GM19351 (cell line): ENCODE results near the gene USP37.
"Not testable (repeated sequence)": the region's sequence is repeated elsewhere in the genome, so short reads cannot be mapped to it uniquely, and the experiment has no call there.

Experiments used
- ATAC-seq: cut with Tn5 transposase; IDR thresholded peaks from one replicate; pipeline ENCODE4 v1.9.1; 2021; ENCODE audit warnings: mild to moderate bottlenecking, moderate library complexity; ENCODE audit not compliant: unreplicated experiment

USP37 gene

DNA sequence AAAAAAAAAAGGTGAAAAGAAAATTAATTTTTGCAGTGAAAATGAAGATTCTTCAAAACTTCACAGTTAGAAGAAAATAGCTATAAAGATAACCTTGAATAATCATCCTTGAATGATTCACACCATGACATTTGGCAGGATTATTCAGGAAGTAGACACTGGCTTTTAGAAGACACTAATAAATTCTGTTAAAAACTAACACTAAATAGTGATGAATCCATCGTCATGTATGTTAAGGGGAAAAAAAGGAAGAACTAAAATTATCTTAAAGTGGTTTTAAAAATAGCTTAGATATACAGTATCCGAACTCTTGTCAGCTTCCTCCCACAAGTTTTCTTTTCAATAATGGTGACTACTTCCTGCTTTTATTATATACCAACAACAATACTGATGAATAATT is 10.2 kb downstream of the USP37 start:
- ATAC-seq: no peak

DNA sequence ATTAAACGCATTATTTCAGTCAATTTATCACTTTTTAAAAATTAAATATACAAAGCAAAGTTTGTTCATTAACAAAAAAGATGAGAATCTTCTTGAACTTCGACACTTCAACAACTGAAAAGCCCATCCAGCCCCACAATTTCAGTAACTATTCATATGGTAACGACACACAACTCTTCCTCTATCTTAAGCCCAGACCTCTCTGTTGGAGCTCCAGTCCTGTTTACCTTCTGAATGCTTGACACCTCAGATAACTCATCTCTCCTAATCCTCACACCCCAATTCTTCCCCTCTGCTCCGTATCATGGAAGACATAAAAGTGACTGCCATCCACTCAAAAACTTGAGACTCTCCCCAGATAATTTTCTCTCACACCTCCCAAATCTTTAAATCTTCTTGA is 12.6 kb downstream of the USP37 start:
- no peak for ATAC-seq

- not testable (repeated sequence) for ATAC-seq
Observed at GRCh38 chr2:218554225-218554624, 13.9 kb downstream of the USP37 start.

- ATAC-seq: no peak
Observed at GRCh38 chr2:218547978-218548377, 20.2 kb downstream of the USP37 start.

DNA sequence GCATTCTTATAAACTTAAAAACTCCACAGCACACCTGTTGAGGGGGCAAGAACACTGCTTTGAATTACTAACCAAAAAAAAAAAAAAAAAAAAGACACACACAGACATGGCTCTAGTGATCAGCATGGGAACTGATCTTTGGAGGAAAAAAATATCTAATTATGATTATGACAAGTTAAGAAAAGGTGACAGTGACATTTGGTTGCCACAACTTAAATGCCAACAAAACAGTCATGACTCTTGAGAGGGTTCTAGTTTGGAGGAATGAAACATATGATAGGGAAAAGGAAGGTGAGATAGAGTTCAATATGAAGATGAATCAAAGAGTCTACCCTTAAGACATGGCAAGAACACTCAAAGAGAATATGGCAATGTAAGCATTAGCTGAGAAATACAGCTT is 20.6 kb downstream of the USP37 start:
- no peak for ATAC-seq

DNA sequence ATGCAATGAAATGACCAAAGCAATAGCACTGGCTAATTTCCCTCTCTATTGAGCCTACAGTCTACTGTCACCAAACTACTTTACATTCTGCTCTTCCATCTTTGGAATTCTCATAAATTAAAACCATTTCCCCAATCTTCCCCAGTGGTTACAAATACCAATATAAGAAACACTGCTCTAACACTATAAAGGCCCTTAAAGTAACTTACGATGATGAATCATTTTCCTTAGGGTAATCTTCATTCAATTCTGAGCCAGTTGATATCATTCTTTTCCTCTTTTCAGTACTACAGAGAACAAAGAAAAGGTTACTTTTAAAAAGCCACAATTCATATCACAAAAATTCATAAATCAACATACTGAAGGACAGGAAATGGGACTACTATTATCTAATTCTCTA is 22.1 kb downstream of the USP37 start:
- no peak for ATAC-seq

DNA sequence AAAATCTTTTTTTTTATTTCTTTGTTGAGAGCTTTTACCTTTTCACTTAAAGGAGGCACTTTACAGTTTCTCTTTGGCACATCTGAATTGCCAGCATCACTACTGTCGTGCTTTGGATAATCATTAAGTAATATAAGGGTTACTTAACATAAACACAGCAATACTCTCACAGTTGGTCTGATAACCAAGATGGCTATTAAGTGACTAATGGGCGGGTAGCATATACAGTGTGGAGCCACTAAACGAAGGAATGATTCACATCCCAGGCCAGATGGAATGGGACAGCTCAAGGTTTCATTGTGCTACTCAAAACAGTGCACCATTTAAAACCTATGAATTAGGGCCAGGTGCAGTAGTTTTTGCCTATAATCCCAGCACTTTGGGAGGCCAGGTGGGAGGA is 28.1 kb downstream of the USP37 start:
- no peak for ATAC-seq

- ATAC-seq: no peak
Observed at GRCh38 chr2:218536804-218537494, 31.2 kb downstream of the USP37 start.

DNA sequence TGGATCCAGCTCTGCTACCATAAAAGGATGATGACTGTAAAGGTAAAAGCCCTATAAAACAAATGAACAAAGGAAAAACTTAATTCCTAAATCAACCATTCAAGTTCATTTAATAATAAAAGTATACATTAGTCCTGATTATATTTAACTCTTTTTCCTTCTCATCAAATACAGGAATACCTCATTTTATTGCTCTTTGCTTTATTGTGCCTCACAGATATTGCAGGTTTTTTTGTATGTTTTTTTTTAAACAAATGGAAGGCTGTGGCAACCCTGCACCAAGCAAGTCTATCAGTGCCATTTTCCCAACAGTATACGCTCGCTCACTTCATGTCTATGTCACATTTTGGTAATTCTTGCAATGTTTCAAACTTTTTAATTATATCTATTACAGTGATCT is 38.2 kb downstream of the USP37 start:
- no peak for ATAC-seq

GRCh38 chr2:218528409-218528808 is 39.7 kb downstream of the USP37 start:
- ATAC-seq: not testable (repeated sequence)

DNA sequence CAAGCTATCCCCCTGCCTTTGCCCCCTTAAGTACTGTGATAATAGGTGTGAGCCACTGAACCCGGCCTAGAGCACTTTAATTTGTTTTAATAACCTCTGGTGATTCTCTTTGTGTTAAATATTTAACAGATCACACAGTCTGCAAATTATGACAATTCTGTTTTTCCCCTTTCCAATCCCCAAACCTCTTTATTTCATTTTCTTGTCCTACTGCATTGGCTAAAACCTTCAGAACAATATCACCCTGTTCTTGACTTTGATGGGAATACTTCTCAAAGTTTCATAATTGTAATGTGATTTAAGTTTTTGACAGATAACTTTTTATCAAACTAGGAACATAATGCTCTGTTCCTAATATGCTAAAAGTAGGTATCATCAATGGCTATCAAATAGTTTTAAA is 44.5 kb downstream of the USP37 start:
- no peak for ATAC-seq

DNA sequence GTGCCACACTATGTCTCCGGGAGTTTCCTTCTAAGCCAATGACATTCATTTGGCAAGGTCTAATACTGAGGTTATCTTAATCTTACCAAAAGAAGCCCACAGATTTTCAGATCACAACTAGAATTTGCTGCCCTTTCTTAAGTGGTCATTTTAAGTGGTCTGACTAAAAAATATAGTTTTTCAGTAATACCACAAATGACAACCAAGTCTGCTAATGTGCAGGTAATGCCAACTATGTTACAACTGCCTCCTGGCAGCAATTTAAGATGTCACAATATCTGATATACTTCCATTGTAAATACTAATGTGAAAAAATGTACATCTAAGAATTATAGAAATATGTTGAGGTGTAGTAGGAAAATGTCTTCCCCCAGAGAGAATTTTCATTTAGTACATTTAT is 49.3 kb downstream of the USP37 start:
- no peak for ATAC-seq

DNA sequence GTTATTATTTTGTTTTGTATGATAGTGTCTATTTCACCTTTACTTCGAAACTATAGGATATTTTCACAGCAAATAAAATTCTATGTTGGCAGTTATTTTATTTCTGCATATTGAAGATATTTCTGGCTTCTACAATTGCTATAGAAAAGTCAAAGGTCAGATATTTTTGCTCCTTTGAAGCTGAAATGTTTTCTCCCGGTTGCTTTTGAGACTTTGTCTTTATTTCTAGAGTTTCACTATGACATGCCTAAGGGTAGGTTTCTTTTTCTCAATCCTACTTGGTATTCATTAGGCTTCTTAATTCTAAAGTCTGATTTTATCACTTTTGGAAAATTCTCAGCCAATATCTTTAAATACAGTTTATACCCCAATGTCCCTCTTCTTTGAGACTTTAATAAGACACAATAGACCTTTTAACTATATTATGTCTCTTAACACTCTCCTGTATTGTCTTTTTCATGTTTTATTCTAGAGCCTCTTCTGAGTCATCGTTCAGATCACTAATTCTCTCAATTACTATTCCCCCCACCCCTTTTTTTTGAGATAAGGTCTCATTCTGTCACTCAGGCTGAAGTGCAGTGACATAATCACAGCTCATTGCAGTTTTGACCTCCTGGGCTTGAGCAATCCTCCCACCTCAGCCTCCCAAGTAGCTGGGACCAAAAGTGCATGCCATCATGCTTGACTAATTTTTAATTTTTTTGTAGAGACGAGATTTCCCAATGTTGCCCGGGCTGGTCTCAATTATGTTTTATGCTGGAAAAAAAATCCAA is 50.5 kb downstream of the USP37 start:
- no peak for ATAC-seq

GRCh38 chr2:218516614-218517013 is 51.5 kb downstream of the USP37 start:
- no peak for ATAC-seq

DNA sequence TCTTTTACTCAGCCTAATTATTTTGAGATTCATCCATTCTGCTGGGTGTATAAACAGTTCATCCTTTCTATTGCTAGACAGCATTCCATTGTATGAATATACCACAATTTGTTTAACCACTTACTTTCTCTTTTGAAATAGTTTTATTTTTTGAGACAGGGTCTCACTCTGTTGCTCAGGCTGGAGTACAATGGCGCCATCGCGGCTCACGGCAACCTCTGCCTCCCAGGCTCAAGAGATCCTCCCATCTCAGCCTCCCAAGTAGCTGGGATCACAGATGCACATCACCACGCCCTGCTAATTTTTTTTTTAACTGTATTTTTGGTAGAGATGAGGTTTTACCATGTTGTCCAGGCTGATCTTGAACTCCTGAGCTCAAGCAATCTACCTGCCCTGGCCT is 54.5 kb downstream of the USP37 start:
- ATAC-seq: no peak

DNA sequence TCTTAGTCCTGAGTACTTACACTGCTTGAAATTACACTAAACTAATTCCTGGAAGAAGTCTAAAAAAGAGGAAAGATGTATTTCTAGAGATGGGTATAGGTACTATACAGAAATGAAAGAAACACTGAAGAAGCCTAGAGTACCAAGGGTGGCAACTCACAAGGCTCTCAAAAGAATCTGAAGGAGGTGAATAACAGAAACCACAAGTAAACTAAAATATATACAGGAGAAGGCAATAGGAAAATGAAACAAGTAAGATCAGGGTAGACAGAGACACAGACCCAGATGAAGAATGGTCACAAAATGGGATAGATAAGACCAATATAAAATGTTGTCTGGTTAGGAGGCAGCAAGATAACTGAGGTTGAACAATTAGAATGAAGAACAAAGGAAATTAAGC is 59.9 kb downstream of the USP37 start:
- no peak for ATAC-seq

GRCh38 chr2:218505754-218506371 is 62.3 kb downstream of the USP37 start:
- ATAC-seq: no peak

DNA sequence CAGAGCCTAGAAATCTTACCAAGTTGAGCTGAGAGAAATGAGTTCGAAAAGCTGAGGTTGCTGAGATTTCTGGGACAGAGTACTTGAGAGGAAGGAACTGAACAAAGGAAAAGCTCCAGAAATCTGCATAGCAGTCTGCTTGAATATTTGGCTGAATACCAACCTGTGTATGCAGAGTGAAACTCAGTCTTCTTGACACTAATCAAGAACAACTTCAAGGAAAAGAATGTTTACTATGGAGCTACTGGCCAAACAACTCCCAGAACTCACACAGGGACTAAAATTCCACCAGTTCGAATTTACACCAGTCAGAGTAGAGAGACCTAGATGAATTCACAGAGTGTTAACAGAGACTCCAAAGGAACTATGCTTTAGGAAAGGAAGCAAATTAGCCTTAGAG is 66.5 kb downstream of the USP37 start:
- no peak for ATAC-seq

- no peak for ATAC-seq
Observed at GRCh38 chr2:218500501-218501060, 67.6 kb downstream of the USP37 start.

DNA sequence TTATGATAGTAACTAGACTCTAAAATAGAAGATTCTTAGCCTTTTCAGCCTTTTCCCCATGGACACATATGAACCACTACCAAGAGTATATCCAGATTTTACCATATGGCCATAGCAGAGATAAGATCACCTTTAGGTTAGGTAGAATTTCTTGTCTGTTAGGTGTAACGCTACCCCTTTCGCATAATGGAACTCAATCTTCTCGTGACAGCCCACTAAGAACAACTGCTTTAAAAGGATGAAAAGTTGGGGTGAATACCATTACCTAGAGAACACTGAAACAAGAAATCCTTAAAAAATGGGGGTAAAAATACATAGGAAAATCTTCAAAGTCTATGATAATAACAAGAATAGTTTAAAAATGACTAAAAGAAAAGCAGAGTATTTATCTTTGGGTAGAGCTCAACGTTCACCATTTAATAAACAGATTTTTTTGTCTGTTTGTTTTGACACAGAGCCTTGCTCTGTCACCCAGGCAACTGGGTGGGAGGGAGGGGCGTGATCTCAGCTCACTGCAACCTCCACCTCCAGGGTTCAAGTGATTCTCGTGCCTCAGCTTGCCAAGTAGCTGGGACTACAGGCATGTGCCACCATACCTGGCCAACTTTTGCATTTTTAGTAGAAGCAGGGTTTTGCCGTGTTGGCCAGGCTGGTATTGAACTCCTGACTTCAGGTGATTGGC is 82.0 kb downstream of the USP37 start:
- ATAC-seq: no peak

- no peak for ATAC-seq
Observed at GRCh38 chr2:218482651-218483050, 85.5 kb downstream of the USP37 start.
